Measurements from ENCODE around the gene RGL3.
A peak's percentile ranks its signal among the peaks of the same experiment; 100 is the strongest.
"Not testable (repeated sequence)": the region's sequence is repeated elsewhere in the genome, so short reads cannot be mapped to it uniquely, and the experiment has no call there.

Gene RGL3

GRCh38 chr19:11355160-11356073 lies 63.7 kb downstream of the RGL3 start, which contains the start of gene PLPPR2:
Gene PLPPR2 (plus strand): TSS chr19:11355432. CDS start chr19:11357674, 2,242 bp downstream.
- peaks cover 7 to 12% of the 10 kb centered on the region in 2 donors for H3K36me3 ChIP-seq (ENCODE audit: control insufficient read depth in 2 of 2, insufficient read depth in 2 of 2, low read length in 2 of 2)
- peak within 1 kb of the TSS; percentile 62 for H3K27ac ChIP-seq (ENCODE audit: low read length)
- H3K9ac ChIP-seq (ENCODE audit: low read length in 2 of 2): peak within 1 kb of the TSS; percentile 66 to 80
- H3K4me1 ChIP-seq (ENCODE audit: control insufficient read depth, insufficient read depth, low read length): peaks cover 13% of the 10 kb centered on the region
- H3K27me3 ChIP-seq (ENCODE audit: control insufficient read depth in 1 of 2, insufficient read depth in 2 of 2, low read length in 2 of 2): no peaks in the 10 kb centered on the region
- no peaks in the 10 kb centered on the region for H3K9me3 ChIP-seq (ENCODE audit: control insufficient read depth in 2 of 2, low read length in 2 of 2)
- peak within 1 kb of the TSS; percentile 81 to 88 for H3K4me3 ChIP-seq (ENCODE audit: low read length in 2 of 2)

GRCh38 chr19:11354102-11354501 lies 65.0 kb downstream of the RGL3 start:
- not testable (repeated sequence) for H3K27ac ChIP-seq (ENCODE audit: low read length); H3K9ac ChIP-seq (ENCODE audit: low read length in 2 of 2); H3K36me3 ChIP-seq (ENCODE audit: control insufficient read depth in 2 of 2, insufficient read depth in 2 of 2, low read length in 2 of 2); H3K9me3 ChIP-seq (ENCODE audit: control insufficient read depth in 2 of 2, low read length in 2 of 2); H3K27me3 ChIP-seq (ENCODE audit: control insufficient read depth in 1 of 2, insufficient read depth in 2 of 2, low read length in 2 of 2); H3K4me3 ChIP-seq (ENCODE audit: low read length in 2 of 2)
- H3K4me1 ChIP-seq (ENCODE audit: control insufficient read depth, insufficient read depth, low read length): peaks cover 13% of the 10 kb centered on the region

GRCh38 chr19:11349171-11349570 lies 69.9 kb downstream of the RGL3 start:
- Histone ChIP-seq H3K4me3 (ENCODE audit: low read length in 2 of 2) (no peak overlapping the region), H3K27me3 (ENCODE audit: control insufficient read depth in 1 of 2, insufficient read depth in 2 of 2, low read length in 2 of 2) (no peaks in the 10 kb centered on the region), H3K4me1 (ENCODE audit: control insufficient read depth, insufficient read depth, low read length) (peaks cover 25% of the 10 kb centered on the region), H3K36me3 (ENCODE audit: control insufficient read depth in 2 of 2, insufficient read depth in 2 of 2, low read length in 2 of 2) (peaks cover 2% of the 10 kb centered on the region in 2 donors), H3K9me3 (ENCODE audit: control insufficient read depth in 2 of 2, low read length in 2 of 2) (peaks cover 0 to 7% of the 10 kb centered on the region in 2 donors), H3K9ac (ENCODE audit: low read length in 2 of 2) (no peak overlapping the region), H3K27ac (ENCODE audit: low read length) (no peak overlapping the region)

GRCh38 chr19:11347546-11348039 lies 71.5 kb downstream of the RGL3 start:
- Histone ChIP-seq H3K9ac (ENCODE audit: low read length in 2 of 2) (no peak overlapping the region), H3K27me3 (ENCODE audit: control insufficient read depth in 1 of 2, insufficient read depth in 2 of 2, low read length in 2 of 2) (no peaks in the 10 kb centered on the region), H3K4me1 (ENCODE audit: control insufficient read depth, insufficient read depth, low read length) (peaks cover 30% of the 10 kb centered on the region), H3K9me3 (ENCODE audit: control insufficient read depth in 2 of 2, low read length in 2 of 2) (peaks cover 0 to 7% of the 10 kb centered on the region in 2 donors), H3K4me3 (ENCODE audit: low read length in 2 of 2) (no peak overlapping the region), H3K27ac (ENCODE audit: low read length) (no peak overlapping the region), H3K36me3 (ENCODE audit: control insufficient read depth in 2 of 2, insufficient read depth in 2 of 2, low read length in 2 of 2) (peaks cover 2 to 5% of the 10 kb centered on the region in 2 donors)

GRCh38 chr19:11346104-11346940 lies 72.8 kb downstream of the RGL3 start, which contains the start of the genes CCDC159 and TMEM205:
Gene CCDC159 (plus strand): TSS chr19:11346519. CDS start chr19:11346607, 88 bp downstream.
Gene TMEM205 (minus strand): TSS chr19:11346268. CDS start chr19:11345619, 649 bp downstream.
- peak within 1 kb of the TSS; percentile 87 to 93 for H3K4me3 ChIP-seq (ENCODE audit: low read length in 2 of 2)
- peak within 1 kb of the TSS; percentile 91 to 93 for H3K9ac ChIP-seq (ENCODE audit: low read length in 2 of 2)

GRCh38 chr19:11345122-11345803 lies 73.9 kb downstream of the RGL3 start:
- peak overlapping the region; percentile 87 for H3K27ac ChIP-seq (ENCODE audit: low read length)
- peaks cover 0 to 7% of the 10 kb centered on the region in 2 donors for H3K9me3 ChIP-seq (ENCODE audit: control insufficient read depth in 2 of 2, low read length in 2 of 2)
- H3K36me3 ChIP-seq (ENCODE audit: control insufficient read depth in 2 of 2, insufficient read depth in 2 of 2, low read length in 2 of 2): peaks cover 2 to 12% of the 10 kb centered on the region in 2 donors
- peak overlapping the region; percentile 87 to 93 for H3K4me3 ChIP-seq (ENCODE audit: low read length in 2 of 2)
- H3K4me1 ChIP-seq (ENCODE audit: control insufficient read depth, insufficient read depth, low read length): peaks cover 30% of the 10 kb centered on the region
- H3K27me3 ChIP-seq (ENCODE audit: control insufficient read depth in 1 of 2, insufficient read depth in 2 of 2, low read length in 2 of 2): no peaks in the 10 kb centered on the region
- H3K9ac ChIP-seq (ENCODE audit: low read length in 2 of 2): peak overlapping the region; percentile 91 to 93

More at GRCh38 chr19:11346104-11346940, 72.8 kb downstream of the RGL3 start, which contains the start of the genes CCDC159 and TMEM205:
- Histone ChIP-seq H3K36me3 (ENCODE audit: control insufficient read depth in 2 of 2, insufficient read depth in 2 of 2, low read length in 2 of 2) (peaks cover 2 to 13% of the 10 kb centered on the region in 2 donors), H3K27me3 (ENCODE audit: control insufficient read depth in 1 of 2, insufficient read depth in 2 of 2, low read length in 2 of 2) (no peaks in the 10 kb centered on the region), H3K4me1 (ENCODE audit: control insufficient read depth, insufficient read depth, low read length) (peaks cover 30% of the 10 kb centered on the region), H3K27ac (ENCODE audit: low read length) (peak within 1 kb of the TSS; percentile 87), H3K9me3 (ENCODE audit: control insufficient read depth in 2 of 2, low read length in 2 of 2) (peaks cover 0 to 7% of the 10 kb centered on the region in 2 donors)
